ENCODE measurements around the gene RELA.

DNA sequence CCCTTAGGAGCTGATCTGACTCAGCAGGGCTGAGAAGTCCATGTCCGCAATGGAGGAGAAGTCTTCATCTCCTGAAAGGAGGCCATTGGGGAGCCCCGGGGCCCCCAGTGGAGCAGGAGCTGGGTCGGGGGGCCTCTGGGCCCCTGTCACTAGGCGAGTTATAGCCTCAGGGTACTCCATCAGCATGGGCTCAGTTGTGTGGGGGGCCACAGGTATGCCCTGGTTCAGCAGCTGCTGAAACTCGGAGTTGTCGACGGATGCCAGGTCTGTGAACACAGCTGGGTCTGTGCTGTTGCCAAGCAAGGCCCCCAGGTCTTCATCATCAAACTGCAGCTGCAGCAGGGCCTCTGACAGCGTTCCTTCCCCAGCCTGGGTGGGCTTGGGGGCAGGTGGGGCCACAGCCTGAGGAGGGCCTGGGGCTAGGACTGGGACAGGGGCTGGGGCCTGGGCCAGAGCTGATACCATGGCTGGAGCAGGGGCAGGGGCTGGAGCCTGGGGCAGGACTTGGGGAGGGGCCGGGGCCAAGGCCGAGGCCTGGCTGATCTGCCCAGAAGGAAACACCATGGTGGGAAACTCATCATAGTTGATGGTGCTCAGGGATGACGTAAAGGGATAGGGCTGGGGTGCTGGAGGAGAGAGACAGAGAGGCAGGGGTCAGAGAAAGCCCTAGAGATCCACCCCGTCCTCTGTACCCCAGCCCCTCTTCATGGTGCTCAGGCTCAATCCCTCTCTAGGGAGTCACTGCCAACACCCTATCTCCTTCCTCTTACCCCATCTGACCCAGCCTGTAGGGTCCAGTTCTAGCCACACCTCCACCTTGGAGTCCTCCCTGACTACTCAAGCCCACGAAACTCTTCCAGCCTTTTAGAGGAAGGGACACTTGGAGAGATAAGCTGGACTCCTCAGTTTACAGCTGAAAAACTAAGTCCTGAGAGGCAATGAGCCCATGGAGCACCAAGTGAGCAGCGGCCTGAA, 8.1 kb downstream of the RELA start:
- TF ChIP-seq, protein P1, sequence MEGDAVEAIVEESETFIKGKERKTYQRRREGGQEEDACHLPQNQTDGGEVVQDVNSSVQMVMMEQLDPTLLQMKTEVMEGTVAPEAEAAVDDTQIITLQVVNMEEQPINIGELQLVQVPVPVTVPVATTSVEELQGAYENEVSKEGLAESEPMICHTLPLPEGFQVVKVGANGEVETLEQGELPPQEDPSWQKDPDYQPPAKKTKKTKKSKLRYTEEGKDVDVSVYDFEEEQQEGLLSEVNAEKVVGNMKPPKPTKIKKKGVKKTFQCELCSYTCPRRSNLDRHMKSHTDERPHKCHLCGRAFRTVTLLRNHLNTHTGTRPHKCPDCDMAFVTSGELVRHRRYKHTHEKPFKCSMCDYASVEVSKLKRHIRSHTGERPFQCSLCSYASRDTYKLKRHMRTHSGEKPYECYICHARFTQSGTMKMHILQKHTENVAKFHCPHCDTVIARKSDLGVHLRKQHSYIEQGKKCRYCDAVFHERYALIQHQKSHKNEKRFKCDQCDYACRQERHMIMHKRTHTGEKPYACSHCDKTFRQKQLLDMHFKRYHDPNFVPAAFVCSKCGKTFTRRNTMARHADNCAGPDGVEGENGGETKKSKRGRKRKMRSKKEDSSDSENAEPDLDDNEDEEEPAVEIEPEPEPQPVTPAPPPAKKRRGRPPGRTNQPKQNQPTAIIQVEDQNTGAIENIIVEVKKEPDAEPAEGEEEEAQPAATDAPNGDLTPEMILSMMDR (IDR thresholded peaks at IDR 0.05): no peak
- no peak for TF ChIP-seq YY1 (IDR thresholded peaks at IDR 0.05; ENCODE audit: low read depth)
- TF ChIP-seq, protein P2, sequence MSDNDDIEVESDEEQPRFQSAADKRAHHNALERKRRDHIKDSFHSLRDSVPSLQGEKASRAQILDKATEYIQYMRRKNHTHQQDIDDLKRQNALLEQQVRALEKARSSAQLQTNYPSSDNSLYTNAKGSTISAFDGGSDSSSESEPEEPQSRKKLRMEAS (IDR thresholded peaks at IDR 0.05; ENCODE audit: low read depth): no peak
- TF ChIP-seq FOXM1 (IDR thresholded peaks at IDR 0.05; ENCODE audit: low read depth): no peak
- TF ChIP-seq CHD2 (IDR thresholded peaks at IDR 0.05; ENCODE audit: low read length, partially characterized antibody): no peak
- peak; percentile 17; the same call in 1 of the 2 replicates for TF ChIP-seq POLR2AphosphoS5 (IDR thresholded peaks at IDR 0.05; ENCODE audit: low read depth, low read length)
